Activated CD8-positive, alpha-beta T cell treated with anti-CD3 and anti-CD28 coated beads for 36 hours (primary cell): ENCODE data around the gene HYI. TPM values are rescaled to one million over a fixed set of nuclear protein-coding genes. Genes with fewer than 3 reads are reported as not detected.

ENCODE experiments used
- ATAC-seq: fragments of 200-7000 bp; cut with Tn5 transposase; one replicate; pipeline ENCODE4 v1.10.0; 2021; ENCODE audit warnings: mild to moderate bottlenecking, moderate library complexity
- CTCF ChIA-PET: fragments of 350-600 bp; sonication (Branson Sonifier 250); formaldehyde crosslinking; loops from one replicate; lab custom pipeline; 2021; ENCODE audit warnings: antibody characterized with exemption; lab: Charles Lee
- POLR2A ChIA-PET: fragments of 350-600 bp; sonication (Branson Sonifier 250); formaldehyde crosslinking; loops from one replicate; lab custom pipeline; 2021; ENCODE audit warnings: antibody characterized with exemption; lab: Charles Lee
- DNase-seq: peaks from one replicate; pipeline ENCODE4 v3.0.0-alpha.2; 2020
- H3K27ac Mint-ChIP-seq: one replicate; pipeline ENCODE4 v1.8.0; 2021; ENCODE audit warnings: mild to moderate bottlenecking, mixed read lengths
- H3K27me3 Mint-ChIP-seq: one replicate; pipeline ENCODE4 v1.8.0; 2021; ENCODE audit warnings: mixed read lengths
- H3K36me3 Mint-ChIP-seq: one replicate; pipeline ENCODE4 v1.8.0; 2021; ENCODE audit warnings: low read depth, mixed read lengths
- H3K4me1 Mint-ChIP-seq: one replicate; pipeline ENCODE4 v1.8.0; 2021; ENCODE audit warnings: low read depth, mixed read lengths
- H3K4me3 Mint-ChIP-seq: one replicate; pipeline ENCODE4 v1.8.0; 2021; ENCODE audit warnings: mild to moderate bottlenecking, moderate library complexity, mixed read lengths
- H3K9me3 Mint-ChIP-seq: one replicate; pipeline ENCODE4 v1.8.0; 2021; ENCODE audit warnings: mixed read lengths
- intact Hi-C: fragments of 100-400 bp; cut with micrococcal nuclease; formaldehyde crosslinking; loops from one replicate; pipeline ENCODE4 v1.10.0; 2022
- total RNA-seq, 2 experiments: library from RNA; stranded (reverse); gene quantifications; one replicate each; pipeline ENCODE4 v1.2.3, GENCODE V29; 2021
- TF ChIP-seq, protein P1 (sequence below): fragments of 200-600 bp; IDR thresholded peaks from one replicate; pipeline ENCODE4 v1.8.0; 2022; ENCODE audit warnings: antibody characterized with exemption, mild to moderate bottlenecking

HYI gene
- total RNA-seq, 2 experiments from 2014 or later = 4.1 to 5.6 TPM

DNA sequence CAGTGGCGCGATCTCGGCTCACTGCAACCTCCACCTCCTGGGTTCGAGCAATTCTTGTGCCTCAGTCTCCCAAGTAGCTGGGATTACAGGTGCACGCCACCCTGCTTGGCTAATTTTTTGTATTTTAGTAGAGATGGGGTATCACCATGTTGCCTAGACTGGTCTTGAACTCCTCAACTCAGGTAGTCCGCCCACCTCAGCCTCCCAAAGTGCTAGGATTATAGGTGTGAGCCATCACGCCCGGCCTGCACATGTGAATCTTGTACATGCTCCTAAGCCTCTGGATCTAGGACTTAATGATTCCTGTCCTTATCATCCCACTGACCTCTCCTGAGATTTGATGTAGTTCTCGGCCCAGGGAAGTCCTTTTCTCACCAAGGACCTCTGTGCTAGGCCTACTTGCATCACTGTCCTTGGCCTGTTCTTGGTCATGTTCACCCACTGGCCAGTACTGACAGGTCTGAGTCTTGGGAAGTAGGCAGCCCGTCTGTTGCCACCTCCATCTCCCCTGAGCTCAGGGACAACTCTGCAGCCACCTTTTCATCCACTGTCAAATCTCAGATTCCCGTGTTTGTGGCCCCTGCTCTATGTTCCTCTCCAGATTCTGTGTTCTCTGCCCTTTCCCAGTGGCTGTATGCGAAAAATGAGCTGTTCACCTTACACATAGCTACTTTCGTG lies 9.4 kb downstream of the HYI start:
- TF ChIP-seq, protein P1, sequence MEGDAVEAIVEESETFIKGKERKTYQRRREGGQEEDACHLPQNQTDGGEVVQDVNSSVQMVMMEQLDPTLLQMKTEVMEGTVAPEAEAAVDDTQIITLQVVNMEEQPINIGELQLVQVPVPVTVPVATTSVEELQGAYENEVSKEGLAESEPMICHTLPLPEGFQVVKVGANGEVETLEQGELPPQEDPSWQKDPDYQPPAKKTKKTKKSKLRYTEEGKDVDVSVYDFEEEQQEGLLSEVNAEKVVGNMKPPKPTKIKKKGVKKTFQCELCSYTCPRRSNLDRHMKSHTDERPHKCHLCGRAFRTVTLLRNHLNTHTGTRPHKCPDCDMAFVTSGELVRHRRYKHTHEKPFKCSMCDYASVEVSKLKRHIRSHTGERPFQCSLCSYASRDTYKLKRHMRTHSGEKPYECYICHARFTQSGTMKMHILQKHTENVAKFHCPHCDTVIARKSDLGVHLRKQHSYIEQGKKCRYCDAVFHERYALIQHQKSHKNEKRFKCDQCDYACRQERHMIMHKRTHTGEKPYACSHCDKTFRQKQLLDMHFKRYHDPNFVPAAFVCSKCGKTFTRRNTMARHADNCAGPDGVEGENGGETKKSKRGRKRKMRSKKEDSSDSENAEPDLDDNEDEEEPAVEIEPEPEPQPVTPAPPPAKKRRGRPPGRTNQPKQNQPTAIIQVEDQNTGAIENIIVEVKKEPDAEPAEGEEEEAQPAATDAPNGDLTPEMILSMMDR = no peak
- H3K27ac Mint-ChIP-seq = no peak overlapping the region
- H3K4me1 Mint-ChIP-seq = no peaks in the 10 kb centered on the region
- CTCF ChIA-PET = no interaction called here
- intact Hi-C loops = no loop called here
- H3K27me3 Mint-ChIP-seq = no peaks in the 10 kb centered on the region
- no peak overlapping the region for H3K4me3 Mint-ChIP-seq
- ATAC-seq (no peak), DNase-seq (no peak)
- POLR2A ChIA-PET = interaction anchor here (0.9 to 1.4 kb wide), 3 partner anchors 9 to 13 kb away, joined by 3 to 6 read pairs (median 4); partner anchors contain the start of gene HYI
- H3K36me3 Mint-ChIP-seq = peaks cover 16% of the 10 kb centered on the region
- H3K9me3 Mint-ChIP-seq = no peaks in the 10 kb centered on the region

DNA sequence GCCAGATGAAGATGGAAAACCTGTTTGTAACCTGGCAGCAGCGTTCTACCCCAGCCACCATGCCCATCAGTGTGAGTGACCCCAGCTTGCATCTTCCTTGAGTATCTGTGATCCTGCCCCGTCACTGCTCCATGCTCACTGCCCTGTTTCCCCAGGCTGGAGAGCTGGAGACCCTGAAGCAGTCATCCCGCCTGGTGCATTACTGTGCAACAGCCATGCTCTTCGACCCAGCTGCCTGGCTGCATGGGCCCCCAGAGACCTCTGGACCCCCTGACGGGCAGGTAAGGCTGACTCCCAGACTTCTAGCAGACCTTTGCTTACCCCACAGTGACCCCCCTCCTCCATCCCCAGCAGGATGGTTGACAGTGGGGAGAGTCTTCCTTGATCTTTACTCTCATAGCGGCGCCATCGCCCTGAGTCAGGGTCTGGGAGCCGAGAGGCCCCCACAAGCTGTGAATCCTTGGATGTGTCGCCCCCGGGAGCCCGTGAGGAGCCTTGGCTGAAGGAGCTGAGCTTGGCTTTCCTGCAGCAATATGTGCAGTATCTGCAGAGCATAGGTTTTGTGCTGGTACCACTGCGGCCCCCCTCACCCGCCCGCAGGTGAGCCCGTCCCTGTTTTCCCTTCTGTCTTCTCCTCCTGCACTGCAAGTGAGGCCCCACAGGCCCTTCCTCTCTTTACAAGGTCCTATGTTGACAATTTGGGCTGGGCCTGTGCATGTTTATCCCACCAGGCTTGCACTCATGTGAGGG lies 10.4 kb downstream of the HYI start:
- CTCF ChIA-PET = no interaction called here
- Mint-ChIP-seq H3K27me3 (no peaks in the 10 kb centered on the region), H3K4me1 (no peaks in the 10 kb centered on the region), H3K36me3 (peaks cover 22% of the 10 kb centered on the region), H3K27ac (no peak overlapping the region), H3K9me3 (no peaks in the 10 kb centered on the region), H3K4me3 (no peak overlapping the region)
- DNase-seq = no peak
- intact Hi-C loops = no loop called here
- TF ChIP-seq, protein P1 = no peak
- POLR2A ChIA-PET = no interaction called here
- ATAC-seq = no peak

DNA sequence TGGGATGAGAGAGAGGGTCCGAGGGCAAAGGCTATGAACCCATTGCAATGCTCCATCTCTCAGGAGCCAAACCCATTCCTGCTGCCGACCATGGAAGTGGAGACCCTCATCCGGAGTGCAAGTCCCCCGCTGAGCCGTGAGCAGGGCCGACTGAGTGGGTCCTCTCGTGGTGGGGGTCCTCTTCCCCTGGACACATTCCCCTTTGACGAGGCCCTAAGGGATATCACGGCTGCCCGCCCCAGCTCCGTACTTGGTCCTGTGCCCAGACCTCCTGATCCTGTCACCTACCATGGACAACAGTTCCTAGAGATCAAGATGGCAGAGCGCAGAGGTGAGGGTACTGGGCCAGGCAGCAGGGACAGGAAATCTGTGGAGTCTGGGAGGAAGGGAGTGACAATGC lies 11.0 kb downstream of the HYI start:
- ATAC-seq (no peak), DNase-seq (no peak)
- POLR2A ChIA-PET = interaction anchor here (1.7 kb wide), 1 partner anchor 11 kb away, joined by 4 read pairs; the partner anchor contains the start of gene HYI
- Mint-ChIP-seq H3K27ac (no peak overlapping the region), H3K9me3 (no peaks in the 10 kb centered on the region), H3K27me3 (no peaks in the 10 kb centered on the region), H3K4me1 (no peaks in the 10 kb centered on the region), H3K4me3 (no peak overlapping the region), H3K36me3 (peaks cover 22% of the 10 kb centered on the region)
- TF ChIP-seq, protein P1 = no peak
- intact Hi-C loops = no loop called here
- CTCF ChIA-PET = interaction anchor here (1.2 kb wide), 1 partner anchor 216 kb away, joined by 3 read pairs; no protein-coding TSS in a partner anchor

DNA sequence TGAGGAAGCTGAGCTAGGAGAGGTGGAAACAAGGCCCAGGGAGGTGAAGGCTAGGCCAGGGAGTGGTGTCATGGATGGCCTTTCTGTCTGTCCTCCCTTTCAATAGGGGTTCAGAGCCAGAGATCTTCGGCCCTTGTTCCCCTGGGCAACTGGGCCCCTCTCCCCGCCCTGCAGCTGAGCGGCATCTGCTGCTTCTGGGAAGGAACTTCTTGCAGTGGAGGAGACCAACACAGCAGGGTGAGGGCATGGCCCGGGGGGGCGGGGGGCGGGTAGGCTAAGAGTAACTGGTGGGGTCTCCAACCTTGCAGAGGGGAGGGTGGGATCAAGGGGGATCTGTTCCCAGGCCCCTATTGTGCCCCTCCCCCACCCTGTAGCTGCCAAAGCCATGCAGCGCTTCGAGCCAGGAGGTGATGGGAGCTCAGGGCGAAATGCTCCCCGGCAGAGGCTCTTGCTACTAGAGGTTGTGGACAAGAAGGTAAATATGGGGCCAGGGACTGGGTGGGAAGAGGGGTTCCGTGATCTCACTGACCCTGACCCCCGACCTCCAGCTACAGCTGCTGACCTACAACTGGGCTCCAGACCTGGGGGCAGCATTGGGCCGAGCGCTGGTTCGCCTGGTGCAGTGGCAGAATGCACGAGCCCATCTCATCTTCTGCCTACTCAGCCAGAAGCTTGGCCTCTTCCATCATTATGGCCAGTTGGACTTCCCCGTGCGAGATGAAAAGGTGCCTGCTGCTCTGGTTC lies 11.7 kb downstream of the HYI start:
- H3K4me1 Mint-ChIP-seq = no peaks in the 10 kb centered on the region
- H3K9me3 Mint-ChIP-seq = no peaks in the 10 kb centered on the region
- TF ChIP-seq, protein P1 = no peak
- no peak for DNase-seq
- intact Hi-C loops = no loop called here
- no peak overlapping the region for H3K4me3 Mint-ChIP-seq
- POLR2A ChIA-PET = interaction anchor here (1.7 kb wide), 1 partner anchor 12 kb away, joined by 4 read pairs; the partner anchor contains the start of gene HYI
- CTCF ChIA-PET = interaction anchor here (1.2 kb wide), 1 partner anchor 215 kb away, joined by 3 read pairs; no protein-coding TSS in a partner anchor
- no peak overlapping the region for H3K27ac Mint-ChIP-seq
- peaks cover 19% of the 10 kb centered on the region for H3K36me3 Mint-ChIP-seq
- no peaks in the 10 kb centered on the region for H3K27me3 Mint-ChIP-seq
- ATAC-seq = no peak
